Fibroblast of pulmonary artery (primary cell): ENCODE data around the gene CD101.
A peak's percentile ranks its signal among the peaks of the same experiment; 100 is the strongest.

Experiments used
- DNase-seq: peaks from one replicate; pipeline ENCODE4 v3.0.0-alpha.2; 2010; ENCODE audit warnings: low read depth
- H3K4me3 ChIP-seq: replicated peaks from 2 replicates; pipeline ENCODE4 v1.5.1; 2011; ENCODE audit warnings: low read depth, mild to moderate bottlenecking, control low read depth, low read length, moderate library complexity
- CTCF ChIP-seq: IDR thresholded peaks from 2 replicates; pipeline ENCODE4 v1.5.1; 2011; ENCODE audit warnings: mild to moderate bottlenecking, control low read depth, low read length, inconsistent platforms; ENCODE audit errors: missing control alignments

The CD101 gene

GRCh38 chr1:116990612-116991151 lies 10.9 kb upstream of the CD101 start:
- no peak overlapping the region for H3K4me3 ChIP-seq
- TF ChIP-seq CTCF: no peak
- DNase-seq: peak; percentile 100

- no peak for TF ChIP-seq CTCF
- DNase-seq: no peak
- H3K4me3 ChIP-seq: no peak overlapping the region
These were observed 10.3 kb upstream of the CD101 start for GRCh38 chr1:116991171-116991845.

- DNase-seq: no peak
- no peak overlapping the region for H3K4me3 ChIP-seq
- no peak for TF ChIP-seq CTCF
These were observed 9.6 kb upstream of the CD101 start for GRCh38 chr1:116991918-116992317.

- no peak for DNase-seq
- H3K4me3 ChIP-seq: no peak overlapping the region
- no peak for TF ChIP-seq CTCF
These were observed 8.3 kb upstream of the CD101 start for GRCh38 chr1:116993286-116993685.

- H3K4me3 ChIP-seq: no peak overlapping the region
- no peak for TF ChIP-seq CTCF
- no peak for DNase-seq
These were observed 7.1 kb upstream of the CD101 start for GRCh38 chr1:116994411-116994810.

GRCh38 chr1:116997066-116997465 lies 4.5 kb upstream of the CD101 start:
- DNase-seq: peak; percentile 75
- no peak for TF ChIP-seq CTCF

GRCh38 chr1:116997636-116998035 lies 3.9 kb upstream of the CD101 start:
- no peak overlapping the region for H3K4me3 ChIP-seq
- no peak for DNase-seq
- no peak for TF ChIP-seq CTCF

More at GRCh38 chr1:116997066-116997465, 4.5 kb upstream of the CD101 start:
- H3K4me3 ChIP-seq: no peak overlapping the region
